HepG2 (cell line): Measurements from ENCODE around the gene SLC2A10. TPM values are rescaled to one million over a fixed set of nuclear protein-coding genes. Genes with fewer than 3 reads are reported as not detected.
A peak's percentile ranks its signal among the peaks of the same experiment; 100 is the strongest.

Source experiments
- AGO1 ChIP-seq: fragments of 200-400 bp; formaldehyde crosslinking; IDR thresholded peaks from 2 replicates; pipeline ENCODE4 v1.6.1; 2017; ENCODE audit warnings: mild to moderate bottlenecking, low read depth, low read length, moderate library complexity; ENCODE audit not compliant: poor library complexity, severe bottlenecking
- CEBPG ChIP-seq: IDR thresholded peaks from 2 replicates; pipeline ENCODE4 v1.6.1; 2016
- MAF1 ChIP-seq: sonication (generic); formaldehyde crosslinking; IDR thresholded peaks from 2 replicates; pipeline ENCODE4 v1.5.0; 2020; ENCODE audit warnings: missing genetic modification reagents, borderline replicate concordance
- REXO4 ChIP-seq: sonication (generic); formaldehyde crosslinking; IDR thresholded peaks from 2 replicates; pipeline ENCODE4 v1.8.0; 2022; ENCODE audit warnings: missing genetic modification reagents, mild to moderate bottlenecking, borderline replicate concordance
- ZC3H4 ChIP-seq: sonication (generic); formaldehyde crosslinking; IDR thresholded peaks from 2 replicates; pipeline ENCODE4 v1.4.0; 2020; ENCODE audit warnings: missing genetic modification reagents, borderline replicate concordance
- ZFP90 ChIP-seq: sonication (generic); formaldehyde crosslinking; IDR thresholded peaks from 2 replicates; pipeline ENCODE4 v1.8.0; 2022; ENCODE audit warnings: missing genetic modification reagents, mild to moderate bottlenecking, inconsistent platforms, borderline replicate concordance
- ZNF10 ChIP-seq: sonication (generic); formaldehyde crosslinking; IDR thresholded peaks from 2 replicates; pipeline ENCODE4 v1.4.0; 2020; ENCODE audit warnings: mild to moderate bottlenecking, low read depth, missing genetic modification reagents, borderline replicate concordance
- ZNF713 ChIP-seq: sonication (generic); formaldehyde crosslinking; IDR thresholded peaks from 2 replicates; pipeline ENCODE4 v1.4.0; 2020; ENCODE audit warnings: mild to moderate bottlenecking, missing genetic modification reagents
- ZSCAN9 ChIP-seq: IDR thresholded peaks from 2 replicates; pipeline ENCODE4 v1.6.1; 2016; ENCODE audit warnings: borderline replicate concordance
- polyA plus RNA-seq, 8 experiments: library from polyadenylated mRNA; depleted of rRNA in 3 of 8; stranded (reverse) in 7 of 8; unstranded in 1 of 8; fragments of >200 nt; fragmentation: Illumina TruSeq in 4 of 8; extraction: Trizol in 4 of 8; gene quantifications; 2 replicates each; pipeline versions ENCODE4 v1.2.1 to v1.2.3, GENCODE V29; 2011 to 2016; ENCODE audit warnings: low read depth in 4 of 8, missing spikeins in 1 of 8, mixed read lengths in 1 of 8; ENCODE audit not compliant: insufficient read depth in 1 of 8
- total RNA-seq, 5 experiments: library from RNA; depleted of rRNA; stranded (reverse); fragments of >200 nt; fragmentation: Illumina TruSeq; extraction: Trizol; gene quantifications; 2 replicates each; pipeline ENCODE4 v1.2.3, GENCODE V29; 2016; ENCODE audit warnings: low read depth in 1 of 5
- TF ChIP-seq, protein P1 (sequence below), 2 experiments: fragments of 450-650 bp in 1 of 2; sonication (generic) in 1 of 2; formaldehyde crosslinking; IDR thresholded peaks; 2 replicates each; pipeline versions ENCODE4 v1.5.0 to v1.8.0; 2020 to 2022; ENCODE audit warnings: mild to moderate bottlenecking in 1 of 2, missing genetic modification reagents in 1 of 2
- TF ChIP-seq, protein P2 (sequence below): sonication (generic); formaldehyde crosslinking; IDR thresholded peaks from 2 replicates; pipeline ENCODE4 v1.4.0; 2020; ENCODE audit warnings: missing genetic modification reagents, borderline replicate concordance
- TF ChIP-seq, protein P3 (sequence below): sonication (generic); formaldehyde crosslinking; IDR thresholded peaks from 2 replicates; pipeline ENCODE4 v1.4.0; 2020; ENCODE audit warnings: mild to moderate bottlenecking, missing genetic modification reagents, borderline replicate concordance
- TF ChIP-seq, protein P4 (sequence below): sonication (generic); formaldehyde crosslinking; IDR thresholded peaks from 2 replicates; pipeline ENCODE4 v1.4.0; 2020; ENCODE audit warnings: missing genetic modification reagents
- TF ChIP-seq, protein P5 (sequence below): sonication (generic); formaldehyde crosslinking; IDR thresholded peaks from 2 replicates; pipeline ENCODE4 v1.8.0; 2022; ENCODE audit warnings: missing genetic modification reagents, mild to moderate bottlenecking, inconsistent platforms, borderline replicate concordance
- TF ChIP-seq, protein P6 (sequence below): sonication (generic); formaldehyde crosslinking; IDR thresholded peaks from 2 replicates; pipeline ENCODE4 v1.5.0; 2020; ENCODE audit warnings: mild to moderate bottlenecking, missing genetic modification reagents

Gene SLC2A10
- total and polyA plus RNA-seq, 2 of the 13 experiments (the other 11 are each of a cell fraction or from before 2014, with no cell fraction given): 16.0 to 18.4 TPM

DNA sequence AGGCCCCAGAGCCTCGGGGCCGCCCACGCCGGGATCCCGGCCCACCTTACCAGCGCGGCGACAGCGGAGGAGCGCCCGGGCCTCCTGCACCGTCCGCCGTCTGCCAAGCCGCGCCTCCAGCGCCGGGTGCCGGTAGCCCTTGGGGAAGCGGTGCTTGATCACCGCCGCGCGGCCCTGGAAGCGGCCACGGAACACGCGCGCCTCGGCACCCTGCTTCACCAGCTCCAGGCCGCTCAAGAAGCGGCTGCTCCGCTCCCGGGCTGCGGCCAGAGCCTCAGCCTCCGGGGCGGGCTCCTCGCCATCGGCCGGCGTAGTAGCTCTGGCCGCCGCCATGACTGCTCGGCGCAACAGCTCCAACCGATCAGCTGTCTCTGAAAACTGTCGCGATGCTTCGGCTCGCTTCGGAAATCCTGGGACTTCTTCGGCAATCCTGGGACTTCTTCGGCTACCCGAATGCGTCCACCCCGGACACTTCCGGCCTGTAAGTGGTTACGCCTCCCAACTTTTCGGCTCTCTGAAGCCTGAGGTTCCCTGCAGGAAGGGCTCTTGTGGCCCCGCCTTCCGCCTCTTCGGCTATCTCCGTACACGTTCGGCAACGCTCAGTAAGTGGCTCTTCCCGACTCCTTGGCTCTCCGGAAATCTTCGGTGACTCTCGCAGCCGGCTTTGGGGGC is 20.2 kb upstream of the SLC2A10 start, which contains the start of gene TP53RK (continued):
- TF ChIP-seq, protein P1, sequence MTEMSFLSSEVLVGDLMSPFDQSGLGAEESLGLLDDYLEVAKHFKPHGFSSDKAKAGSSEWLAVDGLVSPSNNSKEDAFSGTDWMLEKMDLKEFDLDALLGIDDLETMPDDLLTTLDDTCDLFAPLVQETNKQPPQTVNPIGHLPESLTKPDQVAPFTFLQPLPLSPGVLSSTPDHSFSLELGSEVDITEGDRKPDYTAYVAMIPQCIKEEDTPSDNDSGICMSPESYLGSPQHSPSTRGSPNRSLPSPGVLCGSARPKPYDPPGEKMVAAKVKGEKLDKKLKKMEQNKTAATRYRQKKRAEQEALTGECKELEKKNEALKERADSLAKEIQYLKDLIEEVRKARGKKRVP (CRISPR knock-in tag; IDR thresholded peaks at IDR 0.05): peak in 1 of 2 experiments; percentile 41; a peak in 1 of 4 replicates
- TF ChIP-seq ZC3H4 (CRISPR knock-in tag) (0 out of 2 replicates have a peak, but pooled peaks have one; percentile 30), ZFP90 (CRISPR knock-in tag) (peak; percentile 90; the same call in 1 of the 2 replicates), MAF1 (CRISPR knock-in tag) (no peak; the same call in 1 of the 2 replicates), ZSCAN9 (peak; percentile 79), AGO1 (peak; percentile 86), REXO4 (CRISPR knock-in tag) (peak; percentile 83; the same call in 1 of the 2 replicates), ZNF713 (CRISPR knock-in tag) (peak; percentile 47; the same call in 1 of the 2 replicates), ZNF10 (CRISPR knock-in tag) (0 out of 2 replicates have a peak, but pooled peaks have one; percentile 42), CEBPG (CRISPR knock-in tag) (peak; percentile 11; the same call in 1 of the 2 replicates)
- TF ChIP-seq, protein P2, sequence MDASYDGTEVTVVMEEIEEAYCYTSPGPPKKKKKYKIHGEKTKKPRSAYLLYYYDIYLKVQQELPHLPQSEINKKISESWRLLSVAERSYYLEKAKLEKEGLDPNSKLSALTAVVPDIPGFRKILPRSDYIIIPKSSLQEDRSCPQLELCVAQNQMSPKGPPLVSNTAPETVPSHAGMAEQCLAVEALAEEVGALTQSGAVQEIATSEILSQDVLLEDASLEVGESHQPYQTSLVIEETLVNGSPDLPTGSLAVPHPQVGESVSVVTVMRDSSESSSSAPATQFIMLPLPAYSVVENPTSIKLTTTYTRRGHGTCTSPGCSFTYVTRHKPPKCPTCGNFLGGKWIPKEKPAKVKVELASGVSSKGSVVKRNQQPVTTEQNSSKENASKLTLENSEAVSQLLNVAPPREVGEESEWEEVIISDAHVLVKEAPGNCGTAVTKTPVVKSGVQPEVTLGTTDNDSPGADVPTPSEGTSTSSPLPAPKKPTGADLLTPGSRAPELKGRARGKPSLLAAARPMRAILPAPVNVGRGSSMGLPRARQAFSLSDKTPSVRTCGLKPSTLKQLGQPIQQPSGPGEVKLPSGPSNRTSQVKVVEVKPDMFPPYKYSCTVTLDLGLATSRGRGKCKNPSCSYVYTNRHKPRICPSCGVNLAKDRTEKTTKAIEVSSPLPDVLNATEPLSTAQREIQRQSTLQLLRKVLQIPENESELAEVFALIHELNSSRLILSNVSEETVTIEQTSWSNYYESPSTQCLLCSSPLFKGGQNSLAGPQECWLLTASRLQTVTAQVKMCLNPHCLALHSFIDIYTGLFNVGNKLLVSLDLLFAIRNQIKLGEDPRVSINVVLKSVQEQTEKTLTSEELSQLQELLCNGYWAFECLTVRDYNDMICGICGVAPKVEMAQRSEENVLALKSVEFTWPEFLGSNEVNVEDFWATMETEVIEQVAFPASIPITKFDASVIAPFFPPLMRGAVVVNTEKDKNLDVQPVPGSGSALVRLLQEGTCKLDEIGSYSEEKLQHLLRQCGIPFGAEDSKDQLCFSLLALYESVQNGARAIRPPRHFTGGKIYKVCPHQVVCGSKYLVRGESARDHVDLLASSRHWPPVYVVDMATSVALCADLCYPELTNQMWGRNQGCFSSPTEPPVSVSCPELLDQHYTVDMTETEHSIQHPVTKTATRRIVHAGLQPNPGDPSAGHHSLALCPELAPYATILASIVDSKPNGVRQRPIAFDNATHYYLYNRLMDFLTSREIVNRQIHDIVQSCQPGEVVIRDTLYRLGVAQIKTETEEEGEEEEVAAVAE (CRISPR knock-in tag): peak; percentile 30; the same call in 1 of the 2 replicates
- TF ChIP-seq, protein P3, sequence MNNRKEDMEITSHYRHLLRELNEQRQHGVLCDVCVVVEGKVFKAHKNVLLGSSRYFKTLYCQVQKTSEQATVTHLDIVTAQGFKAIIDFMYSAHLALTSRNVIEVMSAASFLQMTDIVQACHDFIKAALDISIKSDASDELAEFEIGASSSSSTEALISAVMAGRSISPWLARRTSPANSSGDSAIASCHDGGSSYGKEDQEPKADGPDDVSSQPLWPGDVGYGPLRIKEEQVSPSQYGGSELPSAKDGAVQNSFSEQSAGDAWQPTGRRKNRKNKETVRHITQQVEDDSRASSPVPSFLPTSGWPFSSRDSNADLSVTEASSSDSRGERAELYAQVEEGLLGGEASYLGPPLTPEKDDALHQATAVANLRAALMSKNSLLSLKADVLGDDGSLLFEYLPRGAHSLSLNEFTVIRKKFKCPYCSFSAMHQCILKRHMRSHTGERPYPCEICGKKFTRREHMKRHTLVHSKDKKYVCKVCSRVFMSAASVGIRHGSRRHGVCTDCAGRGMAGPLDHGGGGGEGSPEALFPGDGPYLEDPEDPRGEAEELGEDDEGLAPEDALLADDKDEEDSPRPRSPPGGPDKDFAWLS (CRISPR knock-in tag): no peak
- TF ChIP-seq, protein P4, sequence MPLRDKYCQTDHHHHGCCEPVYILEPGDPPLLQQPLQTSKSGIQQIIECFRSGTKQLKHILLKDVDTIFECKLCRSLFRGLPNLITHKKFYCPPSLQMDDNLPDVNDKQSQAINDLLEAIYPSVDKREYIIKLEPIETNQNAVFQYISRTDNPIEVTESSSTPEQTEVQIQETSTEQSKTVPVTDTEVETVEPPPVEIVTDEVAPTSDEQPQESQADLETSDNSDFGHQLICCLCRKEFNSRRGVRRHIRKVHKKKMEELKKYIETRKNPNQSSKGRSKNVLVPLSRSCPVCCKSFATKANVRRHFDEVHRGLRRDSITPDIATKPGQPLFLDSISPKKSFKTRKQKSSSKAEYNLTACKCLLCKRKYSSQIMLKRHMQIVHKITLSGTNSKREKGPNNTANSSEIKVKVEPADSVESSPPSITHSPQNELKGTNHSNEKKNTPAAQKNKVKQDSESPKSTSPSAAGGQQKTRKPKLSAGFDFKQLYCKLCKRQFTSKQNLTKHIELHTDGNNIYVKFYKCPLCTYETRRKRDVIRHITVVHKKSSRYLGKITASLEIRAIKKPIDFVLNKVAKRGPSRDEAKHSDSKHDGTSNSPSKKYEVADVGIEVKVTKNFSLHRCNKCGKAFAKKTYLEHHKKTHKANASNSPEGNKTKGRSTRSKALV (CRISPR knock-in tag): peak; percentile 92; the same call in 1 of the 2 replicates
- TF ChIP-seq, protein P5, sequence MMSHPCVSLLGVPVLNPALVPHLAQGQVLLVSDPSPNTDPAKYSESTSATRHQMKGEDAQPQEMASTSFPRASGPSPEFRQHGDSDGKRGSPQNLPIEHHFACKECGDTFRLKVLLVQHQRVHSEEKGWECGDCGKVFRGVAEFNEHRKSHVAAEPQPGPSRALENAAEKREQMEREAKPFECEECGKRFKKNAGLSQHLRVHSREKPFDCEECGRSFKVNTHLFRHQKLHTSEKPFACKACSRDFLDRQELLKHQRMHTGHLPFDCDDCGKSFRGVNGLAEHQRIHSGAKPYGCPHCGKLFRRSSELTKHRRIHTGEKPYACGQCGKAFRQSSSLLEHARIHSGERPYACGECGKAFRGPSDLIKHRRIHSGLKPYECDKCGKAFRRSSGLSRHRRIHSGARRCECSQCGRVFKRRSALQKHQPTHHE (CRISPR knock-in tag): 0 out of 2 replicates have a peak, but pooled peaks have one; percentile 40
- TF ChIP-seq, protein P6, sequence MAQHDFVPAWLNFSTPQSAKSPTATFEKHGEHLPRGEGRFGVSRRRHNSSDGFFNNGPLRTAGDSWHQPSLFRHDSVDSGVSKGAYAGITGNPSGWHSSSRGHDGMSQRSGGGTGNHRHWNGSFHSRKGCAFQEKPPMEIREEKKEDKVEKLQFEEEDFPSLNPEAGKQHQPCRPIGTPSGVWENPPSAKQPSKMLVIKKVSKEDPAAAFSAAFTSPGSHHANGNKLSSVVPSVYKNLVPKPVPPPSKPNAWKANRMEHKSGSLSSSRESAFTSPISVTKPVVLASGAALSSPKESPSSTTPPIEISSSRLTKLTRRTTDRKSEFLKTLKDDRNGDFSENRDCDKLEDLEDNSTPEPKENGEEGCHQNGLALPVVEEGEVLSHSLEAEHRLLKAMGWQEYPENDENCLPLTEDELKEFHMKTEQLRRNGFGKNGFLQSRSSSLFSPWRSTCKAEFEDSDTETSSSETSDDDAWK: no peak
